COLO829 (cell line): ENCODE results near the gene ANGEL2.

Source experiments
- DNase-seq: peaks from one replicate; pipeline ENCODE4 v3.0.0; 2012; ENCODE audit warnings: low spot score

Gene ANGEL2

GRCh38 chr1:212951126-212951946 lies 64.3 kb downstream of the ANGEL2 start:
- DNase-seq = no peak

GRCh38 chr1:212950243-212951125 lies 65.2 kb downstream of the ANGEL2 start, which contains the start of gene VASH2:
VASH2 (plus strand) TSS chr1:212950541; CDS start chr1:212951543, 1,002 bp downstream.
- peak; percentile 10 for DNase-seq

- DNase-seq = no peak
These were observed 65.9 kb downstream of the ANGEL2 start for GRCh38 chr1:212949771-212950170.

GRCh38 chr1:212946872-212947271 lies 68.8 kb downstream of the ANGEL2 start:
- no peak for DNase-seq

- no peak for DNase-seq
These were observed 70.1 kb downstream of the ANGEL2 start for GRCh38 chr1:212945463-212946160.

GRCh38 chr1:212945056-212945455 lies 70.6 kb downstream of the ANGEL2 start:
- no peak for DNase-seq

- DNase-seq = no peak
These were observed 71.3 kb downstream of the ANGEL2 start for GRCh38 chr1:212944229-212944901.

- DNase-seq = no peak
These were observed 72.3 kb downstream of the ANGEL2 start for GRCh38 chr1:212943393-212943710.

GRCh38 chr1:212942679-212943392 lies 72.8 kb downstream of the ANGEL2 start:
- no peak for DNase-seq
